Ovary (tissue), 9 donors: Measurements from ENCODE around the gene PRPF8. TPM values are rescaled to one million over a fixed set of nuclear protein-coding genes. Genes with fewer than 3 reads are reported as not detected.
"Not testable (repeated sequence)": the region's sequence is repeated elsewhere in the genome, so short reads cannot be mapped to it uniquely, and the experiment has no call there.

Experiments
- DNase-seq, 5 donors: peaks; one replicate each; pipeline ENCODE4 v3.0.0-alpha.2; 2019 to 2020
- H3K27ac ChIP-seq, 2 donors: fragments of 200-600 bp; one replicate each; pipeline versions ENCODE4 v1.5.1 to v1.8.0; 2019 to 2022
- H3K27me3 ChIP-seq: fragments of 200-600 bp; one replicate; pipeline ENCODE4 v1.8.0; 2022
- H3K36me3 ChIP-seq: fragments of 200-600 bp; sonication (generic); one replicate; pipeline ENCODE4 v1.5.1; 2019
- H3K4me1 ChIP-seq: one replicate; pipeline ENCODE4 v1.8.1; 2013; ENCODE audit warnings: mild to moderate bottlenecking, moderate library complexity; ENCODE audit not compliant: insufficient read depth
- H3K4me3 ChIP-seq: fragments of 200-600 bp; sonication (generic); one replicate; pipeline ENCODE4 v1.5.1; 2017
- H3K9me3 ChIP-seq, 2 donors: fragments of 200-600 bp in 1 of 2; sonication (generic) in 1 of 2; one replicate each; pipeline versions ENCODE4 v1.5.1 to v1.8.1; 2013 to 2019; ENCODE audit warnings: mild to moderate bottlenecking in 1 of 2, moderate library complexity in 1 of 2
- EP300 ChIP-seq: sonication (generic); formaldehyde crosslinking; IDR thresholded peaks from one replicate; pipeline ENCODE4 v1.6.1; 2017; ENCODE audit warnings: antibody characterized with exemption
- POLR2A ChIP-seq: fragments of 450-650 bp; IDR thresholded peaks from one replicate; pipeline ENCODE4 v1.6.1; 2017; ENCODE audit warnings: antibody characterized with exemption, mild to moderate bottlenecking, moderate library complexity
- WGBS, 3 donors: extraction: QIAGEN DNeasy Blood & Tissue Kit in 1 of 3; methylation state at CpG; one replicate each; pipeline versions ENCODE4 v1.1.5 to v1.1.7; 2013 to 2017; 5-methylcytosine and 5-hydroxymethylcytosine counted together
- intact Hi-C, 4 donors: fragments of 100-400 bp; cut with DNase I; formaldehyde crosslinking; loops; one replicate each; pipeline versions ENCODE4 v1.11.0 to v1.15.1; 2022 to 2023
- polyA plus RNA-seq, 2 donors: library from polyadenylated mRNA; stranded (reverse); fragments of 200-250 nt in 1 of 2; fragments of 350-450 nt in 1 of 2; fragmentation: Illumina TruSeq in 1 of 2; extraction: RNeasy Lipid Tissue Mini Kit (QIAGEN cat#74804) in 1 of 2; gene quantifications; one replicate each; pipeline ENCODE4 v1.2.3, GENCODE V29; 2013 to 2014
- total RNA-seq, 7 donors: library from RNA; depleted of rRNA in 2 of 7; stranded (reverse); fragments of >200 nt in 2 of 7; fragmentation: NEBNext Ultra II Directional in 3 of 7; extraction: Animal tissue kit (Norgen Biotek cat#: 25700) in 3 of 7; gene quantifications; one replicate each; pipeline versions ENCODE4 v1.1.0 to v1.2.4, GENCODE V29; 2016 to 2023
- TF ChIP-seq, protein P1 (sequence below), 3 donors: fragments of 450-650 bp in 2 of 3; fragments of 200-600 bp in 1 of 3; IDR thresholded peaks; one replicate each; pipeline versions ENCODE4 v1.5.1 to v1.8.0; 2016 to 2022; ENCODE audit warnings: antibody characterized with exemption in 3 of 3, mild to moderate bottlenecking in 1 of 3
- donor health status: DM: no; HTN: no; CAD: no; lungs with moderate emphysema.
- donor health status: DM: no; HTN: no; CAD: no.
- donor health status: Bipolar disorder and iron deficiency.
- donor health status: DM: yes; HTN: yes; CAD: no.
- donor health status: DM: no; HTN: no; CAD: no.
- donor health status: DM: yes; HTN: yes; CAD: no.

The PRPF8 gene
- total and polyA plus RNA-seq, 9 donors = 146 to 379 (median 276) TPM

DNA sequence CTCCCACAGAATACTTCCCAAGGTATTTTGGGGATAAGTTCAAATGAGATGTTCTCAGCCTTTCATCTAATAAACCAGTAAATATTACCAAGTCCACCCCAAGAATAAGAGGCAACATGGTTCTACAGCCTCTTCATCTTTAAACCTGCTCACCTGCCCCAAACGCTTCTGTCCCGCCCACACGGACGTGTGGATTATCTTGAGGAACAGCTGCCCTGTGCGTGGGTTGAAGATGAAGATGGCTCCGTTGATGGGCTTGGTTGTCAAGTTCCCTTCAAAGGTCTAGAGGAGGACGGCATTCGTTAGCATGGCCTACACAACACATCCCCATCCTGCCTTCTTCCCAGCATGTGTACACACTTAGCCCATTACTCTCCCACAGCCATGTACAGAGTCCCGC, 26.6 kb downstream of the PRPF8 start:
- H3K27me3 ChIP-seq = no peaks in the 10 kb centered on the region
- no peak for DNase-seq
- H3K27ac ChIP-seq = no peak overlapping the region
- no peaks in the 10 kb centered on the region for H3K4me1 ChIP-seq
- TF ChIP-seq, protein P1, sequence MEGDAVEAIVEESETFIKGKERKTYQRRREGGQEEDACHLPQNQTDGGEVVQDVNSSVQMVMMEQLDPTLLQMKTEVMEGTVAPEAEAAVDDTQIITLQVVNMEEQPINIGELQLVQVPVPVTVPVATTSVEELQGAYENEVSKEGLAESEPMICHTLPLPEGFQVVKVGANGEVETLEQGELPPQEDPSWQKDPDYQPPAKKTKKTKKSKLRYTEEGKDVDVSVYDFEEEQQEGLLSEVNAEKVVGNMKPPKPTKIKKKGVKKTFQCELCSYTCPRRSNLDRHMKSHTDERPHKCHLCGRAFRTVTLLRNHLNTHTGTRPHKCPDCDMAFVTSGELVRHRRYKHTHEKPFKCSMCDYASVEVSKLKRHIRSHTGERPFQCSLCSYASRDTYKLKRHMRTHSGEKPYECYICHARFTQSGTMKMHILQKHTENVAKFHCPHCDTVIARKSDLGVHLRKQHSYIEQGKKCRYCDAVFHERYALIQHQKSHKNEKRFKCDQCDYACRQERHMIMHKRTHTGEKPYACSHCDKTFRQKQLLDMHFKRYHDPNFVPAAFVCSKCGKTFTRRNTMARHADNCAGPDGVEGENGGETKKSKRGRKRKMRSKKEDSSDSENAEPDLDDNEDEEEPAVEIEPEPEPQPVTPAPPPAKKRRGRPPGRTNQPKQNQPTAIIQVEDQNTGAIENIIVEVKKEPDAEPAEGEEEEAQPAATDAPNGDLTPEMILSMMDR (IDR thresholded peaks at IDR 0.05) = no peak
- TF ChIP-seq POLR2A (no peak), EP300 (no peak)
- 84 to 92% (median 90%) methylated on average over 9 of the region's 9 CpGs for WGBS, 3 donors
- intact Hi-C loops = loop anchor here in 2 of 4 donors (10.0 kb wide), 2 partner anchors 47 to 367 kb away; partner anchors contain the start of gene RTN4RL1 (in 1 of the 2)
- no peaks in the 10 kb centered on the region for H3K9me3 ChIP-seq
- H3K36me3 ChIP-seq = no peaks in the 10 kb centered on the region
- no peak overlapping the region for H3K4me3 ChIP-seq

DNA sequence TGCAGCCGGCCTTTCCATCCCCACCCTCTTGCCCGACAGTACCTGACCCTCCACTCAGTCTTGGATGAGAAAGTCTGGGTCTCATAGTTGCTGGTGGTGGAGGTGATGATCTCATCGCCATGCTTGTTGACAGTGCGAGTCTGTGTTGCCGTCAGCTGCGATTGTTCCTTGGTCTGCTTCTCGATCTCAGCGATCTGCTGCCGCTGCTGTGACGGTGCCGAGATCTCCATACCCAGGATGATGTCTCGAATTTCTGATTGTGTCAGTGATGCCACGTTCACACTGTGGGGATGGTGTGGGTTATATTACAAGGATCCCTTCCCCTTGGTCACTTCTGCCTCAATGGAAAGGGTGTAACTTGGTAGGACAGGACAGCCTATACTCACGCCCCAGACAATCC, 30.9 kb downstream of the PRPF8 start:
- H3K4me1 ChIP-seq = peaks cover 6% of the 10 kb centered on the region
- no peak overlapping the region for H3K4me3 ChIP-seq
- TF ChIP-seq, protein P1 (IDR thresholded peaks at IDR 0.05) = no peak
- TF ChIP-seq EP300 (no peak), POLR2A (no peak)
- no peaks in the 10 kb centered on the region for H3K36me3 ChIP-seq
- WGBS, 3 donors = 88 to 92% (median 91%) methylated on average over 14 of the region's 14 CpGs
- intact Hi-C loops = loop anchor here in 2 of 4 donors (10.0 kb wide), 2 partner anchors 51 to 371 kb away; partner anchors contain the start of gene RTN4RL1 (in 1 of the 2)
- no peaks in the 10 kb centered on the region for H3K9me3 ChIP-seq
- no peak overlapping the region for H3K27ac ChIP-seq
- no peaks in the 10 kb centered on the region for H3K27me3 ChIP-seq
- DNase-seq = no peak

DNA sequence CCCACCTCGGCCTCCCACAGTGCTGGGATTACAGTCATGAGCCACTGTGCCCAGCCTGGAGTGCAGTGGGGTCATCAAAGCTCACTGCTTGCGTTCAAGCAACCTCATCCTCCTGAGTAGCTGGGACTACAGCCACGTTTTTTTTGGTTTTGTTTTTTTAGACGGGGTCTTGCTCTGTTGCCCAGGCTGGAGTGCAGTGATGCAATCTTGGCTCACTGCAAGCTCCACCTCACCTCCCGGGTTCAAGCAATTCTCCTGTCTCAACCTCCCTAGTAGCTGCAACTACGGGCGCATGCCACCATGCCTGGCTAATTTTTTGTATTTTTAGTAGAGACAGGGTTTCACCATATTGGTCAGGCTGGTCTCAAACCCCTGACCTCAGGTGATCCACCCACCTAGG, 31.9 kb downstream of the PRPF8 start:
- 74 to 80% (median 78%) methylated on average over 7 of the region's 7 CpGs for WGBS, 3 donors
- H3K27ac ChIP-seq = not testable (repeated sequence)

DNA sequence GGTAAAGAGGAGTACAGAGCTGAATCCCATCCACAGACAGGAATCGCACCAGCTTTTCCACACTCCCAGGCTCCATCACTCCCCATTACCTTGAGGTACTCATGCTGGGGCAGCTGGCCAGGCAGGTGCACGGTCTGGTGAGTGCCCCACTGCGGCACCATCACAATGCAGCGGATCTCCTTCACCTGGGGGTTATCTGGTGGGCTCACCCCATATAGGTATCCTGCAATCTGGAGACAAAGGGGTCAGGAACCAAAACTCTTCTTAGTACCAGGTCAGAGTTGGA, 33.2 kb downstream of the PRPF8 start:
- Histone ChIP-seq H3K27me3 (no peaks in the 10 kb centered on the region), H3K36me3 (no peaks in the 10 kb centered on the region), H3K9me3 (no peaks in the 10 kb centered on the region), H3K4me3 (no peak overlapping the region), H3K27ac (no peak overlapping the region), H3K4me1 (peaks cover 8% of the 10 kb centered on the region)
- no peak for DNase-seq
- 83 to 86% (median 86%) methylated on average over 4 of the region's 4 CpGs for WGBS, 3 donors
- TF ChIP-seq POLR2A = no peak
- TF ChIP-seq EP300 = no peak
- TF ChIP-seq, protein P1 (IDR thresholded peaks at IDR 0.05) = no peak
- intact Hi-C loops = loop anchor here in 2 of 4 donors (10.0 kb wide), 2 partner anchors 53 to 373 kb away; partner anchors contain the start of gene RTN4RL1 (in 1 of the 2)

More for the DNA sequence above, 31.9 kb downstream of the PRPF8 start:
- not testable (repeated sequence) for H3K4me3 ChIP-seq, H3K36me3 ChIP-seq, H3K4me1 ChIP-seq, DNase-seq, H3K9me3 ChIP-seq, H3K27me3 ChIP-seq
- intact Hi-C loops = loop anchor here in 2 of 4 donors (10.0 kb wide), 2 partner anchors 52 to 372 kb away; partner anchors contain the start of gene RTN4RL1 (in 1 of the 2)

DNA sequence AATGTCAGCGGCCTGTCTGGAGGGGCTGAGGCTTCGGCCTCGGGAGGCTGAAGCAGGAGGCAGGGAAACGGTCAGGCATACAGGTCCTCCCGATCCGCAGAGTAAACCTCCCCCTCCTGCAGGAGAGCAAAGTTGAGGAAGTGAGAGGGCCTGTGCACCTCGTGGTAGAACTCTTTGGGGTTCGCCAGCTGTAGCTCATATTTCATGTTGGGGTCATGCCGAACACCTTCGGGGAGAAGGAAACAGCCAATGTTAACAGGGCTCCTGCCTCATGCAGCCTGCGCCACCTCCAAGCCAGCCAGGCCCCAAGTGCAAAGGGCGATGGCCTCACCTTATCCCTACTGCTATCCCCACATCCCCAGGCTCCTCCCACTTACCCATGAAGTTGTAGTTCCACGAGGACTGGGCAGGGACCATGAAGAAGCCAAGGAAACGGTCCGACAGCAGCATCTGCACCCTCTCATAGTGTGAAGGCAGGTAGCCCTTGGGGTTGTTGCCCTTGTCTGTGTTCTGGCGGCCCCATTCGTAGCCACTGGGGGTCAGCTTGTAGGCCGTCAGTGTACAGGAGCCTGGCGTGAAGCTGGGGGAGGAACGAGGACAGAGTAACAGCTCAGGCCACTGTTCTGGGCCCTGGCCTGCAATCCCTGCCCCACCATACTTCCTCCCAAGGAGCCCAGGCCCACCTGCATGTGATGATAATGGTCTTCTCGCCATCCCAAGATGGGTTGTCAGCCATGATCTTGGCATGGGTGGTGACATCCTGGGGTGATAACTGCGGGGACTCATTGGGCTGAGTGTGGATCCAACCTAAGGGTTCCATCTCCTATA, 33.7 kb downstream of the PRPF8 start:
- intact Hi-C loops = loop anchor here in 2 of 4 donors (10.0 kb wide), 2 partner anchors 54 to 374 kb away; partner anchors contain the start of gene RTN4RL1 (in 1 of the 2)
- 71 to 73% (median 72%) methylated on average over 22 of the region's 22 CpGs for WGBS, 3 donors
- Histone ChIP-seq H3K4me1 (peaks cover 8% of the 10 kb centered on the region), H3K27ac (no peak overlapping the region), H3K4me3 (no peak overlapping the region), H3K27me3 (no peaks in the 10 kb centered on the region), H3K36me3 (no peaks in the 10 kb centered on the region), H3K9me3 (no peaks in the 10 kb centered on the region)
- peak in 1 of 5 donors; percentile 39 for DNase-seq
- TF ChIP-seq POLR2A (no peak), EP300 (no peak)
- TF ChIP-seq, protein P1 (IDR thresholded peaks at IDR 0.05) = no peak
